DMS79 treated with DMSO at 0.1 percent for 48 hours (cell line): ENCODE data around the gene POLR2B.
"Not testable (repeated sequence)": the region's sequence is repeated elsewhere in the genome, so short reads cannot be mapped to it uniquely, and the experiment has no call there.

Experiments used
- DNase-seq: peaks from one replicate; lab custom pipeline; 2025; lab: John Stamatoyannopoulos, UW

Gene POLR2B

GRCh38 chr4:57053508-57053907 lies 74.8 kb downstream of the POLR2B start:
- no peak for DNase-seq

GRCh38 chr4:57055886-57056285 lies 77.2 kb downstream of the POLR2B start:
- DNase-seq, result peak; percentile 34

DNA sequence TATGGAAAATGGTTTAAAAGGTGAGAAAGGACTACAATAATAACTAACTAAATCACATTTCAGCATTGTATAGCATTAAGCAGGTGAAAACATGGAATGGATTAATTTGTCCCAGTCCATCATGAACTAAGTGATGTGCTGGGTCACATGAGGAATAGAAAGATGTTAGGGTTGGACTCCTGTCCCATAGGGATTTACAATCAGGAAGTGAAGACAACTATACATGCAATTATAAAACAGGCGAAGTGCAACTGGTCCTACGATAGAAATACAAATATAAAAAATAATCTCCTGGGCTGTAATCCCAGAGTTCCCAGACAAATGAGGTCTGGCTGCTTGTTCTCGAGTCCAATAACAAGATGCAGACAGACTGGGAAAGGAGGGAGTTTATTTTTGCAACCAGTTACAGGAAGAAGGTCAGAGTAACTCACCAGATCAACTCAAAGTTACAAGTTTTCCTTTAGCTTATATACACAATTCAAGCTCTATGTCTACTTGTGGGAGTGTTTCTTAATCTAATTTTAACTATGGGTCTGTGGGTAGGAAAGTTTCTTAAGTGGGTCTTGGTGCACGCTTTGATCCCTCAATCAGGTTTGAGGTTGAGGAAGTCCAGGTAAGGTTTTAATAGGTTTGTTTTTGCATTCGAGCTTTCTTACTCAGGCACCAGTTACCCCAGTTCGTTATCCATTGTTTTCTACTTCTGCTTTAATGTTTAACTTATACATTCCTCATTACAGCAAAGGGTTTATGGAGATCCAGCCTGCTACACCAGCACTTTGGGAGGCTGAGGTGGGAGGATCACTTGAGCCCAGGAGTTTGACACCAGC lies 81.4 kb downstream of the POLR2B start:
- DNase-seq, result no peak

DNA sequence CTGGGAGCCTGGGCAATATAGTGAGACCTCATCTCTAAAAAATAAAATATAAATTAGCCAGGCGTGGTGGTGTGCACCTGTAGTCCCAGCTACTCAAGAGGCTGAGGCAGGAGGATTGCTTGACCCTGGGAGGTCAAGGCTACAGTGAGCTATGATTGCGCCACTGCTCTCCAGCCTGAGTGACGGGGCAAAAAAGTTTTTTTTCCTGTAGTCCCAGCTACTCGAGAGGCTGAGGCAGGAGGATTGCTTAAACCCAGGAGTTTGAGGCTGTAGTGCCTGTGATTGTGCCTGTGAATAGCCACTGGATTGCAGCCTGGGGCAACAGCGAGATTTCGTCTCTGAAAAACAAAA lies 82.0 kb downstream of the POLR2B start:
- not testable (repeated sequence) for DNase-seq

DNA sequence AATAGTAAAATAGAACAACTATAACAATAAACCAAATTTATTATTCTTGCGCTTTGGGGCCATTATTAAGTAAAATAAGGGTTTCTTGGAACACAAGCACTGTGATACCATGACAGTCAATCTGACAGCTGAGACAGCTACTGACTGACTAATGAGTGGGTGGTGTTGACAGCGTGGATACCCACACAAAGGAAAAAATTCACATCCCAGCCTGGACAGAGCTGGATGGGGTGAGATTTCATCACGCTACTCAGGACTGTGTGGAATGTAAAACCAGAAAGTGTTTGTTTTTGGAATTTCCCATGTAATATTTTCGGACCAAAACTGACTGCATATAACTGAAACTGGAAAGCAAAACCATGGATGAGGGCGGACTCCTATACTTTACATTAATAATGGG lies 82.7 kb downstream of the POLR2B start:
- DNase-seq, result no peak

GRCh38 chr4:57063518-57063917 lies 84.8 kb downstream of the POLR2B start:
- no peak for DNase-seq

DNA sequence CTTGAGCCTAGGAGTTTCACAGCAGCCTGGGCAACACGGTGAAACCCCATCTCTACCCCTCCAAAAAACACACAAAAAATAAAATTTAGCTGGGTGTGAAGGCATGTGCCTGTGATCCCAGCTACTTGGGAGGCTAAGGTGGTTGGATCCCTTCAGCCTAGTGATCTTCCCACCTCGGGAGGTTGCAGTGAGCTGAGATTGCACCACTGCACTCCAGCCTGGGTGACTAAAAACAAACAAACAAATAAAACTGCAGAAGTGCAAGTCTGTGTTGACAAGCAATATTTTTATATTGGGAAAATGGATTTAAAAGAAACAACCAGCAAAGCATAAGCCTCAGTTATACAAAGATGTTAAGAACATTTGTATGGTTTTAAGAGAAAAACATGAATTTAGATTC lies 85.4 kb downstream of the POLR2B start:
- no peak for DNase-seq

GRCh38 chr4:57064811-57065711 lies 86.4 kb downstream of the POLR2B start:
- no peak for DNase-seq

- DNase-seq, result no peak
Observed at GRCh38 chr4:57065730-57066482, 87.2 kb downstream of the POLR2B start.

- no peak for DNase-seq
Observed at GRCh38 chr4:57068237-57068981, 89.7 kb downstream of the POLR2B start.

- DNase-seq, result no peak
Observed at GRCh38 chr4:57070461-57070860, 91.8 kb downstream of the POLR2B start.

DNA sequence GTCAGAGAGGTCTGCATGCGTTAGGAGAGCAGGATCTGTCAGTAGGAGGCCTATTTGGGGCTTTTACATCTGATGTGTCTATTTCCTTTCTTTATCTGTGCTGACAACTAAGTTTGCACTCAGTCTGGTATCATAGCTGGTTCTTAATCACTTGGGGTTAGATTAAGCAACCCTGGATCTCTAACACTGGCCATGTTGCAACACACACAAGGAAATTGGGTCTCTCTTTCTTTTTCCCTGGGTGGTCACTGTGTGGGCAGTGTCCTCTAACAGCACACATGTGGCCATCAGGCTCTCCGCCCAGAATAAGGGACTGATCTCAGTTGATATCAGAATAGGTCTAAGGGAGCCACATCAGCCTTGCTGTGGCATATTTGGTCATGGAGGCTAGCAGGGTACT lies 92.6 kb downstream of the POLR2B start:
- no peak for DNase-seq

GRCh38 chr4:57073559-57073958 lies 94.9 kb downstream of the POLR2B start:
- no peak for DNase-seq

DNA sequence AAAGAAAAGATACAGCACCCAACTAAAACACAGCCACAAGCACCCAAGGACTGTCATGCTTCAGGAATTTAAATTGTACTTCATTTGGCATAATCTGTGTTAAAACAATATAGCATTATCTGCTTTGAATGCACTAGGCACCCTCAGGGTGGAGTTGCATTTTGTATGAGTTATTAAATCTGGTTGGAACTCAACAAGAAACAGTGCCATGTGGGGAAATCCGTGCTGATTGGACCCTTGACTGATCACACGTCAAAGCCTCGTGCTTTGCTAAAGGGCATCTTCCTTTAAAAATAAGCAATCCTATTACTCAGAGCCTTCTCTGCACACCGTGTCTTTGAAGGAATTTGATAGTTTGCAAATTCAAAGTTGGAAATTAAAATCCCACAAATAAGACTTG lies 96.0 kb downstream of the POLR2B start:
- DNase-seq, result no peak

GRCh38 chr4:57075367-57075766 lies 96.7 kb downstream of the POLR2B start:
- DNase-seq, result no peak

DNA sequence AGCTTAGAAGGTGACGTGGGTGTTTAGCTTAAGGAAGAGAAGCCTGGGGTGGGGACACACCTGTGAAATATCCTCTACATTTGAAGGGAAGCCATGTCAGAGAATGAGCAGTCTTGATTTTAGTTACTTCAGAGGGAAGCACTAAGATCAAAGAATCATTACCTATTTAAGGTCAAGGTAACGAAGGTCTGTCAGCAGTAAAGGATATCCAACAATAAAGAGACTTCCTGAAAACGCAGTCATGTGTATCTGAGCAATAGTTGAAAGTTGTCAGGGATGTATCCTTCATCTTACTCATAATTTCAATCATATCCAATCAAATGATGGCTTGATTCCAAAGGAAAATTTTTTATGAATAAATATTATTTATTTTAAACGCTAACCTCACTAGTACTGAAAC lies 98.0 kb downstream of the POLR2B start:
- no peak for DNase-seq

- DNase-seq, result no peak
Observed at GRCh38 chr4:57077550-57078343, 99.1 kb downstream of the POLR2B start.

DNA sequence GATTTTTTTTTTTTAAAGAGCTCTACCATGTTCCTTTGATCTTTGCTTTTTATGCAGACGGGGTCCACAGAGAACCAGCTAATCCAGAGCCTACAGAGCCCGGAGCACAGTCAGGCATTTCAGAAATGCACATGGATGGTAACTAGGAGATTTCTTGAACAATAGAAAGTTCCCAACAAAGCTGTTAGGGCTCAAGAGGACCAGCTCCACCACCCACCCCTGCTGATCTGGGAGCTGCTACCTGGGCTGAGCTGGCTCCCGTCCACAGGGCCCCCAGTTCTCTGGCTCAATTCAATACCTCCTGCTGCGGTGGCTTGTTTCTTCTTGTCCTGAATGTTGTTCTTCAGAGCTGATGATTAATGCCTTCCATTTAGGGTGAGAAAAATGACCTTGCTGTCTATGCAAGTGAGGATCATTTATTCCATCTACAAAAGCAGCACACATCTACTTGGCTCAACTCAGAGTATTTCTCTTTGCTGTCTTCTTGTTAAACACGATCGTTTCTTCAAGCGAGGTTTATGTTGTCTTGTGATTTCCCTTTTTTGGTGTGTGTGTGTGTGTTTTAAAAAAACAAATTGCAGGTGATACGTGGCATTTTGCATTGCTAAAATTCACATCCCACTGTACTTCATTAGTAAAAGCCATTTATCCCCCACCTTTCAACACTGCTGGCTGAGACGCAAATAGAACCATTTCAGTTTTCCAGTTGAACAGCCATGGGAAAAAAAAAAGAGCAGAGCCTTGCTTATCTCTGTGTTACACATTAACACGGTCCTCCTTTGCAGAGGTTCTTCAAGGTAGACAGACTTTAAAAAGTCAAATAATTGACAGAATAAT lies 100.2 kb downstream of the POLR2B start:
- peak; percentile 83 for DNase-seq
